Gastrocnemius medialis (tissue), 4 donors: ENCODE measurements around the gene FLT4. TPM values are rescaled to one million over a fixed set of nuclear protein-coding genes. Genes with fewer than 3 reads are reported as not detected.
"Not testable (repeated sequence)": the region's sequence is repeated elsewhere in the genome, so short reads cannot be mapped to it uniquely, and the experiment has no call there.

Experiments used
- ATAC-seq, 2 donors: fragments of 150-250 bp; one replicate each; pipeline ENCODE4 v1.9.1; 2016
- DNase-seq, 2 donors: peaks; one replicate each; pipeline ENCODE4 v3.0.0-alpha.2; 2019
- H3K27ac ChIP-seq, 4 donors: fragments of 200-600 bp; sonication (generic); 1 replicate in 1 of 4; 2 replicates in 3 of 4; pipeline ENCODE4 v1.5.1; 2016 to 2018; ENCODE audit warnings: mild to moderate bottlenecking in 2 of 4, moderate library complexity in 1 of 4
- H3K27me3 ChIP-seq, 3 donors: fragments of 200-600 bp; sonication (generic) in 2 of 3; 1 replicate in 1 of 3; 2 replicates in 2 of 3; pipeline versions ENCODE4 v1.5.1 to v1.6.0; 2016 to 2019; ENCODE audit warnings: mild to moderate bottlenecking in 1 of 3, moderate library complexity in 1 of 3
- H3K36me3 ChIP-seq, 2 donors: fragments of 200-600 bp; sonication (generic) in 1 of 2; one replicate each; pipeline ENCODE4 v1.5.1; 2017 to 2018
- H3K4me1 ChIP-seq, 2 donors: fragments of 200-600 bp; sonication (generic) in 1 of 2; one replicate each; pipeline ENCODE4 v1.5.1; 2016 to 2017; ENCODE audit warnings: mild to moderate bottlenecking in 2 of 2
- H3K4me3 ChIP-seq, 4 donors: fragments of 200-600 bp; sonication (generic) in 3 of 4; 1 replicate in 1 of 4; 2 replicates in 3 of 4; pipeline ENCODE4 v1.5.1; 2016 to 2019; ENCODE audit warnings: mild to moderate bottlenecking in 2 of 4
- H3K9me3 ChIP-seq, 3 donors: fragments of 200-600 bp; sonication (generic) in 2 of 3; 1 replicate in 1 of 3; 2 replicates in 2 of 3; pipeline ENCODE4 v1.5.1; 2016 to 2019
- CTCF ChIP-seq, 5 experiments: fragments of 450-650 bp in 3 of 5; fragments of 200-600 bp in 2 of 5; sonication (generic) in 2 of 5; IDR thresholded peaks in 4 of 5; conservative IDR thresholded peaks in 1 of 5; 1 replicate in 4 of 5; 2 replicates in 1 of 5; pipeline ENCODE4 v1.5.1; 2016 to 2019; ENCODE audit warnings: antibody characterized with exemption in 5 of 5, mild to moderate bottlenecking in 3 of 5, moderate library complexity in 3 of 5
- POLR2A ChIP-seq, 2 donors: fragments of 450-650 bp; IDR thresholded peaks; one replicate each; pipeline ENCODE4 v1.6.1; 2017; ENCODE audit warnings: antibody characterized with exemption in 2 of 2, mild to moderate bottlenecking in 2 of 2, moderate library complexity in 2 of 2
- in situ Hi-C, 4 donors: fragments of 200-750 bp; cut with MboI; loops; one replicate each; pipeline versions ENCODE4 v1.15.0 to v1.8.0; 2017; ENCODE audit warnings: low sequenced_read_pairs in 4 of 4
- intact Hi-C: fragments of 100-400 bp; cut with DNase I; formaldehyde crosslinking; loops from one replicate; pipeline ENCODE4 v1.15.1; 2023; ENCODE audit warnings: low total_unique reads
- total RNA-seq, 4 donors: library from RNA; depleted of rRNA; stranded (reverse); fragments of >200 nt; gene quantifications; one replicate each; pipeline versions ENCODE4 v1.1.0 to v1.2.3, GENCODE V29; 2016

Gene FLT4
- total RNA-seq, 4 donors from 2014 or later, result 2.6 to 4.7 (median 2.9) TPM

GRCh38 chr5:180675036-180675635 lies 25.7 kb upstream of the FLT4 start:
- in situ Hi-C loops (no loop called here), intact Hi-C loops (no loop called here)
- Histone ChIP-seq H3K9me3 (no peaks in the 10 kb centered on the region), H3K36me3 (no peaks in the 10 kb centered on the region), H3K4me3 (no peak overlapping the region), H3K27me3 (peaks cover 10 to 15% (median 13%) of the 10 kb centered on the region in 3 donors), H3K4me1 (no peaks in the 10 kb centered on the region), H3K27ac (no peak overlapping the region)
- ATAC-seq (no peak), DNase-seq (no peak)
- TF ChIP-seq CTCF (IDR thresholded peaks at IDR 0.05 in 4 of 5, conservative IDR thresholded peaks at IDR 0.05 in 1 of 5) (no peak), POLR2A (IDR thresholded peaks at IDR 0.05) (no peak)

- DNase-seq, H3K4me1 ChIP-seq, H3K27ac ChIP-seq, H3K9me3 ChIP-seq, intact Hi-C loops, ATAC-seq, H3K36me3 ChIP-seq, in situ Hi-C loops, H3K4me3 ChIP-seq: not testable (repeated sequence)
- H3K27me3 ChIP-seq, result peaks cover 10 to 15% (median 10%) of the 10 kb centered on the region in 3 donors
These were observed 24.7 kb upstream of the FLT4 start for GRCh38 chr5:180674090-180674475.

GRCh38 chr5:180673371-180674089 lies 24.1 kb upstream of the FLT4 start:
- Histone ChIP-seq H3K36me3 (no peaks in the 10 kb centered on the region), H3K9me3 (no peaks in the 10 kb centered on the region), H3K4me3 (no peak overlapping the region), H3K27ac (no peak overlapping the region), H3K27me3 (peaks cover 10 to 15% (median 10%) of the 10 kb centered on the region in 3 donors), H3K4me1 (no peaks in the 10 kb centered on the region)
- ATAC-seq (no peak), DNase-seq (no peak)
- intact Hi-C loops, result no loop called here
- in situ Hi-C loops, result no loop called here
- no peak for TF ChIP-seq CTCF (IDR thresholded peaks at IDR 0.05 in 4 of 5, conservative IDR thresholded peaks at IDR 0.05 in 1 of 5)
- no peak for TF ChIP-seq POLR2A (IDR thresholded peaks at IDR 0.05)

- H3K9me3 ChIP-seq, intact Hi-C loops: not testable (repeated sequence)
- peaks cover 10 to 15% (median 10%) of the 10 kb centered on the region in 3 donors for H3K27me3 ChIP-seq
These were observed 22.6 kb upstream of the FLT4 start for GRCh38 chr5:180671958-180672524.

GRCh38 chr5:180670586-180671359 lies 21.4 kb upstream of the FLT4 start:
- TF ChIP-seq CTCF (IDR thresholded peaks at IDR 0.05 in 4 of 5, conservative IDR thresholded peaks at IDR 0.05 in 1 of 5) (peak in 3 of 5 experiments; percentile 30 to 56 (median 42)), POLR2A (IDR thresholded peaks at IDR 0.05) (no peak)
- H3K27me3 ChIP-seq, result peaks cover 10 to 15% (median 10%) of the 10 kb centered on the region in 3 donors
- intact Hi-C loops (no loop called here), in situ Hi-C loops (no loop called here)
- ATAC-seq (no peak), DNase-seq (no peak)
- no peak overlapping the region for H3K4me3 ChIP-seq
- H3K4me1 ChIP-seq, result no peaks in the 10 kb centered on the region
- no peak overlapping the region for H3K27ac ChIP-seq
- no peaks in the 10 kb centered on the region for H3K36me3 ChIP-seq
- H3K9me3 ChIP-seq, result no peaks in the 10 kb centered on the region

More at GRCh38 chr5:180671958-180672524, 22.6 kb upstream of the FLT4 start:
- in situ Hi-C loops, H3K36me3 ChIP-seq, ATAC-seq, H3K4me1 ChIP-seq, H3K27ac ChIP-seq, H3K4me3 ChIP-seq, DNase-seq: not testable (repeated sequence)
